HG02938 (cell line): Measurements from ENCODE around the gene KDR.

ENCODE experiments used
- ATAC-seq: cut with Tn5 transposase; IDR thresholded peaks from one replicate; pipeline ENCODE4 v1.9.1; 2021; ENCODE audit warnings: mild to moderate bottlenecking, moderate library complexity; ENCODE audit not compliant: unreplicated experiment

KDR gene

GRCh38 chr4:55031158-55031557 is 94.2 kb downstream of the KDR start:
- ATAC-seq = no peak

DNA sequence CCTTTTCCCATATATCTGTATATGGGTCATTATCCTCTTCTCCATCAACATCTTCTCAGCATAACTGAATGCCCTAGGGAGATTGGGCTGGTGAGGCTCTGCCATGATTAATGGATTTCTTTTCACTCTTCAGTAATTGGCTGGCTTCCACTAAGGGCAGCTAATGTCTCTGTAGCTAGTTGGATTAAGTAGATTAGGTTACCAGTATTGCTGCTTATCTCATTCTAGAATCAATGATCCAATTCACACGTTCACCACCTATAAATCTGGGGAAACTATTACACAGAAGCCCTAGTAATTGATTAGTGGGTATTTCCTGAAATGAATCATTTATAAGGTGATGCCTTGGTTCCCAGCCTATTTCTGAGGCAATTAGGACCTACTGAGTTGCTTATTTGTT is 94.8 kb downstream of the KDR start:
- no peak for ATAC-seq

DNA sequence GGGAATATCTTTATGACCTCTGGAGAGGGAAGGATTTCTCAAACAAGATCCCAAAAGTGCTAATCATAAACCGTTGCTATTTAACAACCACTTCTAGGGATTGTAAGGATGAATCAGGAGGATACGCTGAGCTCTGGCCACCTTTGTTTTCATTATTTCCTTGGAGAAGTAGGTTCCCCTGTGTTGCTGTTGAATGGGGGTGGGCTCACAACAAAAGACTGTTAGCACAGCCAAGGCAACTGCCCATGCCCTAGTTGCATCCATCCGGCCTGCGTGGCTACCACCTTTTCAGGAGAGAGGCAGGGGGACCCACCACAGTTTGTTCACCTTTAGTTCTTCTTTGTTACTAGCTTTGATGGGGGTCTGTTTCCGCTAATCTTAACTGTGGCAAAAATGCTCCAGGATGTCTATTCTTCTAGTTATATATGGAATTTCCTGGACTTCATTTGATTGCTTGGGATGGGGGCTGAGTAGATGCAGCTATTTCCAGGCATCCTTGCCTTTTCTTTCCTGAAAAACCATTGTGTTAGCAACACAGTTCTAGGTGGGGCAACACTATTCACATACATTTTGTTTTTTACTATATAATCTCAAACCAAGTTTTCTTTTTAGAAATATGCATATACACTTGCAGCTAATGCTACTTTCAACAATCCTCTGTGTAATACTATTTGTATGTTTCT is 95.4 kb downstream of the KDR start:
- ATAC-seq = no peak

DNA sequence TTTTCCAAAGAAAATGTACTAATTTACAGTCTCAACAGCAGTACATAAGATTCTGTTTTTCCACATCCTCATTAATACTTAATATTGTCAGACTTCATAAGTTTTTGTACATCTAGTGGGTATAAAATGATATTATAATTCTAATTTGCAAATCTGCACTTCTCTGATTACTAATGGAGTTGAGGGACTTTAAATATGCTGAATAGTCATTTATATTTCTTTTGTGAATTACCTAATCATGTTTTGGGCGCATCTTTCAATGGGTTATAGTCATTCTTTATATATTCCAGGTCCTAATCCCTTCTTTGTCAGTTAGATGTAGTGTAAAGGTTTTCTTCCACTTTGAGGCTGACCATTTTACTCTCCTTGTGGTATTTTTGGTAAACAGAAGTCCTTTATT is 96.1 kb downstream of the KDR start:
- no peak for ATAC-seq
